Mesenchymal stem cell (in vitro differentiated cells and primary cell): ENCODE data around the gene APC2.
A peak's percentile ranks its signal among the peaks of the same experiment; 100 is the strongest.

Source experiments
- DNase-seq: peaks from one replicate; pipeline ENCODE4 v3.0.0-alpha.2; 2013
- H2AFZ ChIP-seq: one replicate; pipeline ENCODE4 v1.6.1; 2013; ENCODE audit warnings: low read depth, mild to moderate bottlenecking, control low read depth, inconsistent platforms, low read length, moderate library complexity
- H2AK5ac ChIP-seq: 2 replicates; pipeline ENCODE4 v1.6.1; 2013; ENCODE audit warnings: low read length, moderate library complexity, mild to moderate bottlenecking, inconsistent platforms; ENCODE audit not compliant: severe bottlenecking
- H2BK120ac ChIP-seq: one replicate; pipeline ENCODE4 v1.6.1; 2013; ENCODE audit warnings: low read depth, mild to moderate bottlenecking, inconsistent platforms, low read length, moderate library complexity
- H2BK12ac ChIP-seq, 2 experiments: one replicate each; pipeline ENCODE4 v1.6.1; 2013; ENCODE audit warnings: inconsistent platforms in 2 of 2, low read length in 2 of 2, mild to moderate bottlenecking in 2 of 2, moderate library complexity in 2 of 2, control low read depth in 1 of 2
- H2BK15ac ChIP-seq: one replicate; pipeline ENCODE4 v1.6.1; 2013; ENCODE audit warnings: mild to moderate bottlenecking, low read depth, inconsistent platforms; ENCODE audit not compliant: poor library complexity, severe bottlenecking
- H2BK5ac ChIP-seq: 2 replicates; pipeline ENCODE4 v1.6.1; 2013; ENCODE audit warnings: low read depth, mild to moderate bottlenecking, low read length, control low read depth, inconsistent platforms; ENCODE audit not compliant: poor library complexity, severe bottlenecking
- H3K14ac ChIP-seq, 2 experiments: one replicate each; pipeline ENCODE4 v1.6.1; 2013; ENCODE audit warnings: inconsistent platforms in 2 of 2, low read length in 2 of 2, control low read depth in 1 of 2, mild to moderate bottlenecking in 1 of 2, moderate library complexity in 1 of 2
- H3K18ac ChIP-seq, 2 experiments: one replicate each; pipeline ENCODE4 v1.6.1; 2013; ENCODE audit warnings: inconsistent platforms in 2 of 2, low read length in 2 of 2, control low read depth in 1 of 2, low read depth in 1 of 2, mild to moderate bottlenecking in 1 of 2
- H3K23ac ChIP-seq, 2 experiments: one replicate each; pipeline ENCODE4 v1.6.1; 2013; ENCODE audit warnings: inconsistent platforms in 2 of 2, low read length in 2 of 2, mild to moderate bottlenecking in 2 of 2, moderate library complexity in 2 of 2, control low read depth in 1 of 2
- H3K27ac ChIP-seq: 2 replicates; pipeline ENCODE4 v1.5.1; 2013; ENCODE audit warnings: mild to moderate bottlenecking, moderate library complexity, low read length, control low read depth, inconsistent platforms; ENCODE audit not compliant: poor library complexity, severe bottlenecking
- H3K27me3 ChIP-seq, 2 experiments: 2 replicates each; pipeline versions ENCODE4 v1.6.1 to v1.7.0; 2013; ENCODE audit warnings: low read length in 2 of 2, mild to moderate bottlenecking in 2 of 2, moderate library complexity in 2 of 2, control low read depth in 1 of 2, inconsistent platforms in 1 of 2; ENCODE audit not compliant: control insufficient read depth in 1 of 2, insufficient read depth in 1 of 2
- H3K36me3 ChIP-seq, 2 experiments: 2 replicates each; pipeline versions ENCODE4 v1.6.1 to v1.7.0; 2013; ENCODE audit warnings: low read length in 2 of 2, control low read depth in 1 of 2, inconsistent platforms in 1 of 2, low read depth in 1 of 2, mild to moderate bottlenecking in 1 of 2; ENCODE audit not compliant: insufficient read depth in 2 of 2, control insufficient read depth in 1 of 2
- H3K4ac ChIP-seq, 2 experiments: one replicate each; pipeline ENCODE4 v1.6.1; 2013; ENCODE audit warnings: inconsistent platforms in 2 of 2, low read length in 2 of 2, mild to moderate bottlenecking in 2 of 2, moderate library complexity in 2 of 2, control low read depth in 1 of 2, low read depth in 1 of 2
- H3K4me1 ChIP-seq: 2 replicates; pipeline ENCODE4 v1.6.1; 2013; ENCODE audit warnings: low read depth, low read length, control low read depth; ENCODE audit not compliant: control insufficient read depth, insufficient read depth
- H3K4me2 ChIP-seq: 2 replicates; pipeline ENCODE4 v1.6.1; 2013; ENCODE audit warnings: low read length, mild to moderate bottlenecking, inconsistent platforms; ENCODE audit not compliant: poor library complexity, severe bottlenecking
- H3K4me3 ChIP-seq, 2 experiments: 2 replicates each; pipeline versions ENCODE4 v1.5.1 to v1.7.0; 2013; ENCODE audit warnings: low read length in 2 of 2, mild to moderate bottlenecking in 2 of 2, control low read depth in 1 of 2, low read depth in 1 of 2; ENCODE audit not compliant: insufficient read depth in 1 of 2
- H3K79me1 ChIP-seq: replicated peaks from 2 replicates; pipeline ENCODE4 v1.6.1; 2013; ENCODE audit warnings: mild to moderate bottlenecking, control low read depth, low read length, inconsistent platforms; ENCODE audit not compliant: poor library complexity, severe bottlenecking
- H3K9ac ChIP-seq: 2 replicates; pipeline ENCODE4 v1.7.0; 2013; ENCODE audit warnings: mild to moderate bottlenecking, low read length, moderate library complexity
- H3K9me3 ChIP-seq: 2 replicates; pipeline ENCODE4 v1.7.0; 2013; ENCODE audit warnings: mild to moderate bottlenecking, low read length; ENCODE audit not compliant: control insufficient read depth
- H4K8ac ChIP-seq: one replicate; pipeline ENCODE4 v1.6.1; 2013; ENCODE audit warnings: inconsistent platforms, mild to moderate bottlenecking, low read length, moderate library complexity
- H4K91ac ChIP-seq: one replicate; pipeline ENCODE4 v1.6.1; 2013; ENCODE audit warnings: mild to moderate bottlenecking, low read length, inconsistent platforms
- WGBS: methylation state at CpG from one replicate; pipeline ENCODE4 v1.1.7; 2013; ENCODE audit warnings: mixed read lengths; 5-methylcytosine and 5-hydroxymethylcytosine counted together

APC2 gene

DNA sequence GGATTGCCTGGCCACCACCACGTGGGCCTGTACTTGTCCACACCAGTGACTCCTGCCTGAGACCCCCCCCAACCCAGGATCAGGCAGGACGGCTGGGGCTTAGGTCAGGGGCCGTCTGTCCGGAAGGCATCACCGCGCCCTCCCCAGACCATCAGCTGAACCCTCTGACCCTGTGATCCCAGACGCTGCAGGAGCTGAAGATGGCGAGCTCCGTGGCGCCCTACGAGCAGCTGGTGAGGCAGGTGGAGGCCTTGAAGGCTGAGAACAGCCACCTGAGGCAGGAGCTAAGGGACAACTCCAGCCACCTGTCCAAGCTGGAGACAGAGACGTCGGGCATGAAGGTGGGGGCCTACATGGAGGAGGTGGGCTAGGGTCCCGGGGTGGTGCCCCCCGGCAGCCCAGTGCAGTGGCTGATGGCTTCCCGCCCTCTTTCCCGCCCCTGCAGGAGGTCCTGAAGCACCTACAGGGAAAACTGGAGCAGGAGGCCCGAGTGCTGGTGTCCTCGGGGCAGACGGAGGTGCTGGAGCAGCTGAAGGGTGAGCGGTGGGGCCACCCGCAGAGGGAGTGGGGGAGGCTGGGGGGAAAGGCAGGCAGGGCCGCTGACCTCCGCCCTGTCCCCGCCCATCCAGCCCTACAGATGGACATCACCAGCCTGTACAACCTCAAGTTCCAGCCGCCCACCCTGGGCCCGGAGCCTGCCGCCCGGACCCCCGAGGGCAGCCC lies 3.0 kb downstream of the APC2 start:
- H3K4me2 ChIP-seq: no peak overlapping the region
- H3K4me3 ChIP-seq: no peak overlapping the region
- H2AFZ ChIP-seq: no peak overlapping the region
- H2AK5ac ChIP-seq: no peak overlapping the region
- no peak overlapping the region for H2BK12ac ChIP-seq
- H3K18ac ChIP-seq: no peak overlapping the region
- no peak overlapping the region for H3K27ac ChIP-seq
- H2BK120ac ChIP-seq: no peak overlapping the region
- no peak for DNase-seq
- H2BK5ac ChIP-seq: no peak overlapping the region
- H3K79me1 ChIP-seq: no peaks in the 10 kb centered on the region
- H3K9me3 ChIP-seq: no peaks in the 10 kb centered on the region
- peaks cover 66 to 91% of the 10 kb centered on the region in 2 experiments for H3K27me3 ChIP-seq
- WGBS: 76% methylated on average over 27 of the region's 30 CpGs
- peaks cover 16% of the 10 kb centered on the region for H3K4me1 ChIP-seq
- H3K23ac ChIP-seq: no peak overlapping the region
- no peak overlapping the region for H2BK15ac ChIP-seq
- no peak overlapping the region for H4K8ac ChIP-seq
- no peak overlapping the region for H3K14ac ChIP-seq
- no peak overlapping the region for H4K91ac ChIP-seq
- H3K36me3 ChIP-seq: peaks cover 0 to 4% of the 10 kb centered on the region in 2 experiments
- H3K9ac ChIP-seq: no peak overlapping the region
- no peak overlapping the region for H3K4ac ChIP-seq

DNA sequence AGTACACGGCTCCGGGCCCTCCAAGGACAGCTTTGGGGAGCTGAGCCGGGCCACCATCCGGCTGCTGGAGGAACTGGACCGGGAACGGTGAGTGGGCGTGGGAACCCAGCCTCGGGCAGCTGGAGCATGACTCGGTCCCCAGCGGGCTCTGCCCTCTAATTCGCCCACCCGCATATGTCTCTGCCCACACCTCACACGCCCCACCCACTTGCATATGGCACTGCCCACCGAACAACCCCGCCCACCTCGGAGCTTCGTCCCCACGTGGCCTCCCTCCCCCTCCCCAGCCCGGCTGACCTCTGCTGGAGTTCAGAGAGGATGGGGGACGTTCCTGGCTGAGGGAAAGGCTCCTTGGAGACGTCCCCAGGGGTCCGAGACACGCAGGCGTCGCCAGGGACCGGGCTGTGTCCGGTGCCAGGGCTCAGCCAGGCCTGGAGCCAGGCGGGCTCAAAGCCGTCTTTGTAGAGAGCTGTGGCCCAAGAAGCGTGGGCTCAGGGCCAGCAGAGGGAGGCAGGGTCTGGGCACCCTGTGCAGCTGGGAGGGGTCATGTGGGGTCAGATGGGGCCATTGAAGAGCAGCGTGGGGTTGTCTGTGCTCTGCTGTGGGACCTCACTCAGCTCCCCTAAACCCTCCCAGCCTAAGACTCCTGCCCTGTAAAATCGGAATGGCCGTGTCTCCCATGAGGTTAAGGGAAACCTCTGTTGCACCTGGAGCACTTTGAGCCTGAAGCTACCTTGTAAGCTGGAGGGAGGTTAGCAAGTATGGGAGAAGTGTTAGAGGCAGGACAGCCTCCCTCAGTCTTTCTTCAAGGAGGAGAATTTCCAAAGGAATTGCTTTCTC lies 3.8 kb downstream of the APC2 start:
- WGBS: 39% methylated on average over 22 of the region's 33 CpGs
- H3K4ac ChIP-seq: no peak overlapping the region
- no peak overlapping the region for H2AK5ac ChIP-seq

DNA sequence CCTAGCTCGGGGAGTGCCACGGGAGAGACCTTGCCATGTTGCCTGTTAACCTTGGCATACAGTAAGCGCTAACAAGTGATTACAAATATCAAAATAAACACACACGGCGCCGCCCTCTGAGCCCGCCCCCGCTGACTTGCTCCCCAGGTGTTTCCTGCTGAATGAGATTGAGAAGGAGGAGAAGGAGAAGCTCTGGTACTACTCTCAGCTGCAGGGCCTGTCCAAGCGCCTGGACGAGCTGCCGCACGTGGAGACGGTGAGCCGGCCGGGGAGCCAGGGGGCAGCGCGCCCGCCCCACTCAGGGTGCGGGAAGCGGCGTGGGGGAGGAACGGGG lies 5.0 kb downstream of the APC2 start:
- H3K4me1 ChIP-seq: peaks cover 13% of the 10 kb centered on the region
- H4K8ac ChIP-seq: no peak overlapping the region
- 50% methylated on average over 20 of the region's 22 CpGs for WGBS

More for the DNA sequence above, 3.8 kb downstream of the APC2 start:
- Histone ChIP-seq H3K23ac (no peak overlapping the region), H2BK12ac (no peak overlapping the region), H3K36me3 (peaks cover 0 to 4% of the 10 kb centered on the region in 2 experiments), H3K4me3 (no peak overlapping the region), H3K9ac (no peak overlapping the region), H4K8ac (no peak overlapping the region), H3K14ac (no peak overlapping the region), H3K27me3 (peaks cover 70 to 92% of the 10 kb centered on the region in 2 experiments), H3K27ac (no peak overlapping the region), H3K4me2 (no peak overlapping the region), H2BK5ac (no peak overlapping the region), H3K79me1 (no peaks in the 10 kb centered on the region), H2BK120ac (no peak overlapping the region), H3K9me3 (no peaks in the 10 kb centered on the region), H3K18ac (no peak overlapping the region), H2AFZ (no peak overlapping the region), H4K91ac (no peak overlapping the region), H3K4me1 (peaks cover 16% of the 10 kb centered on the region), H2BK15ac (no peak overlapping the region)
- DNase-seq: no peak

DNA sequence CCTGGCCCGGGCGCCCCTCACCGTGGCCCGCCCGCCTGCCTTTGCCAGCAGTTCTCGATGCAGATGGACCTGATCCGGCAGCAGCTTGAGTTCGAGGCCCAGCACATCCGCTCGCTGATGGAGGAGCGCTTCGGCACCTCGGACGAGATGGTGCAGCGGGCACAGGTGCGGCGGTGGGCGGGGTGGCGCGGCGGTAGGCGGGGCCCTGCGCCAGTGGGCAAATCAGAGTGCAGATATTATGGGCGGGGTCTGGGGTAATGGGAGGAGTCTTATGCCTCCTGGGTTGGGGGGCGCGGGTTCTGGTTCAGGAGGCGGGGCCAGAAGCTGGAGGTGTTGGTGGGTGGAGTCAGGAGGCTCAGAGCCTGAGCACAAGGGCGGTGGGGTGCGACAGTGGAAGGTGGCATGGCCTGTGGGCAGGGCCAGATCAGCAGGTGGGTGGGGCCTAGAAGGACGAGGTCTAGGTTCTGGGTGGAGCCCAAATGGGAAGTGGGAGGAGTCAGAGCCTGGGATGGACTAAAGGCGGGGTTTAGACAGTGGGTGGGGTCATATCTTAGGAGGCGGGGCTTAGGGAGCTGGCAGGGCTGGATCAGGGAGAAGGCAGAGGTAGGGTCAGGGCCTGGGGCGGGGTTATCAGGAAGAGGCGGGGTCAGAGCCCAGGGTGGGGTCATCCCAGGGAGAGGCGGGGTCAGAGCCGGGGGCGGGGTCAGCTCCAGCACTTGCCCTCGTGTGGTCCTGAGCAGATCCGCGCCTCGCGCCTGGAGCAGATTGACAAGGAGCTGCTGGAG lies 5.6 kb downstream of the APC2 start:
- Histone ChIP-seq H3K9me3 (no peaks in the 10 kb centered on the region), H2AFZ (no peak overlapping the region), H3K4ac (no peak overlapping the region), H2BK12ac (no peak overlapping the region), H3K36me3 (peaks cover 0 to 12% of the 10 kb centered on the region in 2 experiments), H3K18ac (no peak overlapping the region), H3K4me3 (no peak overlapping the region), H3K9ac (no peak overlapping the region), H3K4me1 (peaks cover 13% of the 10 kb centered on the region), H4K8ac (no peak overlapping the region), H2BK5ac (no peak overlapping the region), H2BK15ac (no peak overlapping the region), H3K27me3 (peaks cover 55 to 79% of the 10 kb centered on the region in 2 experiments), H4K91ac (no peak overlapping the region), H3K14ac (no peak overlapping the region), H3K4me2 (no peak overlapping the region), H2AK5ac (no peak overlapping the region), H2BK120ac (no peak overlapping the region), H3K79me1 (no peaks in the 10 kb centered on the region), H3K27ac (no peak overlapping the region), H3K23ac (no peak overlapping the region)
- 31% methylated on average over 42 of the region's 42 CpGs for WGBS
- DNase-seq: peak; percentile 54

More for the DNA sequence above, 5.0 kb downstream of the APC2 start:
- Histone ChIP-seq H3K4me2 (no peak overlapping the region), H2BK15ac (no peak overlapping the region), H4K91ac (no peak overlapping the region), H3K4me3 (no peak overlapping the region), H3K27me3 (peaks cover 60 to 85% of the 10 kb centered on the region in 2 experiments), H3K9me3 (no peaks in the 10 kb centered on the region), H2BK120ac (no peak overlapping the region), H2AK5ac (no peak overlapping the region), H3K23ac (no peak overlapping the region), H2BK12ac (no peak overlapping the region), H3K14ac (no peak overlapping the region), H2AFZ (no peak overlapping the region), H3K27ac (no peak overlapping the region), H3K9ac (no peak overlapping the region), H2BK5ac (no peak overlapping the region), H3K79me1 (no peaks in the 10 kb centered on the region), H3K36me3 (peaks cover 0 to 6% of the 10 kb centered on the region in 2 experiments), H3K18ac (no peak overlapping the region), H3K4ac (no peak overlapping the region)
- no peak for DNase-seq
